Prostate gland (tissue), 2 donors: ENCODE results near the gene HS6ST2.

Experiments used
- CTCF ChIP-seq, 4 experiments: fragments of 200-600 bp in 2 of 4; fragments of 450-650 bp in 2 of 4; sonication (generic) in 2 of 4; IDR thresholded peaks; 1 replicate in 3 of 4; 2 replicates in 1 of 4; pipeline ENCODE4 v1.5.1; 2016 to 2019; ENCODE audit warnings: antibody characterized with exemption in 4 of 4, mild to moderate bottlenecking in 2 of 4, moderate library complexity in 2 of 4
- POLR2A ChIP-seq: fragments of 450-650 bp; IDR thresholded peaks from one replicate; pipeline ENCODE4 v1.6.1; 2016; ENCODE audit warnings: antibody characterized with exemption, mild to moderate bottlenecking

- TF ChIP-seq POLR2A (no peak), CTCF (IDR thresholded peaks at IDR 0.05) (no peak)
Measured at GRCh38 chrX:132639446-132639845, 319.0 kb downstream of the HS6ST2 start.
